ENCODE results near the gene NFAT5.
"Not testable (repeated sequence)": the region's sequence is repeated elsewhere in the genome, so short reads cannot be mapped to it uniquely, and the experiment has no call there.

Gene NFAT5

DNA sequence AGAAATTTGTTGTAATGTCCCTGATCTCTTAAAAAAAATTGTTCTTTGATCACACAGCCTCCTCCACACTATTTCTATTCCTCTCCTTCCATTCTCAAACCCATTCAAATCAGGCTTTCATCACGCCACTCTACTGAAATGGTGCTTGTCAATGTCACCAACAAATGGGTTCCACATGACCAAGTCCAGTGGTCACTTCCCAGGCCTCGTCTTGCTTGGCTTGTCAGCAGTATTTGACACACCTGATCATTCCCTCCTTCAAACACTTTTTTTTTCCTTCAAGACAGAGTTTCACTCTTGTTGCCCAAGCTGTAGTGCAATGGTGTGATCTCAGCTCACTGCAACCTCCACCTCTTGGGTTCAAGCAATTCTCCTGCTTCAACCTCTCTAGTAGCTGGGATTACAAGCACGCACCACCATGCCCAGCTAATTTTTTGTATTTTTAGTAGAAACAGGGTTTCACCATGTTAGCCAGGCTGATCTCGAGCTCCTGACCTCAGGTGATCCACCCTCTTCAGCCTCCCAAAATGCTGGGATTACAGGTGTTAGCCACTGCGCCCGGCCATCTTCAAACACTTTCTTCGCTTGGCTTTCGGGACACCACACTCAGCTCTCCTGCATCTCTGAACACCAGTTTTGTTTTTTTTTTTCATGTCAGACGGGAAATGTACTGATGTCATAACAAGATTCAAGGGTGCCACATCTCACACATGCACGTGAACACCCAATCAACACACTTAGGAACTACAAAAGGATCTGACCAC is 142.3 kb downstream of the NFAT5 start:
- DNase-seq = no peak

DNA sequence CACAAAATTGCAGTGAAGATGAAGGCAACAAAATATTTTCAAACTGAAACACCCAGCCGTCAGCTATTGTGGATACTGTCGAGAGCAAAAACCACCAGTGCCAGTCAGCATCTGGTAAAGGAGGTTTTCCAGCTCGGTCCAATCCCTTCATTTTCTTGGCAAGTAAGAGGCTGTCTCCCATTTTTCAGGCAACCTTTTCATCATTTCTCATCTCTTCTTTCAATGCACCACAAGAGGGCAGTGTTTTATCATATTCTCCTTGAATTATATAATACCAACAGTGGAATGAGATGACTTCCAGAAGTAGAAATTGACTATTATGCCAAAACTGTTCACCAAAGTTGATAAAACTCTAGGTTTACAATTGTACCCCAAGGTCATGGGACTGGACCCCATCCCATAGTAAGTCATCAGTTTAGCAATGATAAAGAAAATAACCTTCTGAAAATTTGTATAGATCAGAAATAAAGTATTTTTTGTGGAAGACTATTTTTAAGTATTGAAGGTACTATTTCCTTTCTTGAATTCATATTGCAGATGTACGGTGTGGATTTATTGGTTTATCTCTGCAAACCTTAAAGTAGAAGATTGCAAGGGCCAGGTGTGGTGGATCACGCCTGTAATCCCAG is 143.8 kb downstream of the NFAT5 start:
- DNase-seq = peak; percentile 55

- DNase-seq = no peak
Observed at GRCh38 chr16:69711115-69711740, 145.5 kb downstream of the NFAT5 start.

DNA sequence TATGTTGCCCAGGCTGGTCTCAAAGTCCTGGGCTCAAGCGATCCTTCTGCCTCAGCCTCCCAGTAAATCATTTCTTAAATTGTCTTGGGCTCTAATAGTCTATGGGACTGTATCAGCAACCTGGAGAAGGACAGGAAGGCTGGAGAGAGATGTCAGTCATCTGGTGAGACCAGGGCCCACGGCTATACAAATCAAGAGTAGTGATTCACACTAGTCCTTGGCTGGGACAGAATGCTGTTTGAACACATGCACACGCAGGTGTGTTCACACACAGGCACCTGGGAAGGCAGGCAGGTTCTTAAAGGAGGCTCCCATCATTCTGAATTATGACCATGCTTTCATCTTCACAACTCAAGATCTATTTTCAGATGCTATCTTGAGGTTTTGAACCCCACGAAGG is 146.5 kb downstream of the NFAT5 start:
- DNase-seq = no peak

GRCh38 chr16:69712914-69713581 is 147.3 kb downstream of the NFAT5 start:
- no peak for DNase-seq

DNA sequence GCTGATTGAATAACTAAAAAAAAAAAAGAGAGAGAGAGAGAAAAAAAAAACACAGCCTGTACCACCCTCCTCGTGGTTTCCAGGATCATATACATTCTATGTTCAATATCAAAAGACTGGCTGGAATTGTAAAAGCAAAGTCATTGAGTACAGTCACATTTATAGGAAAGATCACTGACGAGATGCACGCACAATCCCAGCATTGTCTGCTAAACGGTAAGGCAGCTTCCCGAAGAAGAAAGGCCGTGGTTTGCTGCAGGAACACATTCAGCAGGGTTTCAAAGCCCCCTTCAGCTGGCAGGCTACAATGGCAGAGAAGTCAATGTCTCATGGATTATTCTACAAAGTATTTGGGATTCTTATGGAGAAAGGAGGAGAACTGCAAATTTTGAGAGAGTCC is 151.3 kb downstream of the NFAT5 start:
- DNase-seq = no peak

- DNase-seq = no peak
Observed at GRCh38 chr16:69718111-69718764, 152.5 kb downstream of the NFAT5 start.

- DNase-seq = no peak
Observed at GRCh38 chr16:69720822-69721430, 155.2 kb downstream of the NFAT5 start.

DNA sequence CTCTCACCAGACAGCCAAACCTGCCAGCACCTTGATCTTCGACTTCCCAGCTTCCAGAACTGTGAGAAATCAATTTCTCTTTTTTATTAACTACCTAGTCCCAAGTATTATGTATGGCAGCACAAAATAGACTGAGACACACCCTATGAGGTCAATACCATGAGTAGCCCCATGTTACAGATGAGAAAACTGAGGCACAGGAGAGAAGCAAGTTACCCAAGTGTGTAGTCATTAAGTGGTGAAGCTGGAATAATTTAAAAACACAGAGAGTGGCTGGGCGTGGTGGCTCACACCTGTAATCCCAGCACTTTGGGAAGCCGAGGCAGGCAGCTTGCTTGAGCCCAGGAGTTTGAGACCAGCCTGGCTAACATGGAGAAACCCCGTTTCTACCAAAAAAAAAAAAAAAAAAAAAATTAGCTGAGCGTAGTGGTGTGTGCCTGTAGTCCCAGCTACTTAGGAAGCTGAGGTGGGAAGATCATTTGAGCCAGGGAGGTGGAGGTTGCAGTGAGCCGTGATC is 155.7 kb downstream of the NFAT5 start:
- DNase-seq = no peak

DNA sequence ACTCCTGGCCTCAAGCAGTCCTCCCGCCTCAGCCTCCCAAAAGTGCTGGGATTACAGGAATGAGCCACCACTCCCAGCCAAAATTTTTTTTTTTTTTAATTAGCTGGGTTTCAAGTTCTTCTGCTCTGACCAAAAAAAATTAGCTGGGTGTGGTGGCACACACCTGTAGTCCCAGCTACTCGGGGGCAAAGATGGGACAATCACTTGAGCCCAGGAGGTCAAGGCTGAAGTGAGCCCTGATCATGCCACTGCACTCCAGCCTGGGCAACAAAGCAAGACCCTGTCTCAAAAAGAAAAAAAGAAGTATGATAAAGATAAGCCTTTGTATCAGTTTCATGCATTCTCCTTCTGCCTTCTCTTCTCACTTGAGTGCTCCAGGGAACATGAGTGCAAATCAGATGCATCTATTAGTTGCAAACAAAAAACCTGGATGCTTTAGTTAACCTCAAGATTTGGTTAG is 158.7 kb downstream of the NFAT5 start:
- DNase-seq = no peak

- DNase-seq = no peak
Observed at GRCh38 chr16:69724981-69725479, 159.3 kb downstream of the NFAT5 start.

DNA sequence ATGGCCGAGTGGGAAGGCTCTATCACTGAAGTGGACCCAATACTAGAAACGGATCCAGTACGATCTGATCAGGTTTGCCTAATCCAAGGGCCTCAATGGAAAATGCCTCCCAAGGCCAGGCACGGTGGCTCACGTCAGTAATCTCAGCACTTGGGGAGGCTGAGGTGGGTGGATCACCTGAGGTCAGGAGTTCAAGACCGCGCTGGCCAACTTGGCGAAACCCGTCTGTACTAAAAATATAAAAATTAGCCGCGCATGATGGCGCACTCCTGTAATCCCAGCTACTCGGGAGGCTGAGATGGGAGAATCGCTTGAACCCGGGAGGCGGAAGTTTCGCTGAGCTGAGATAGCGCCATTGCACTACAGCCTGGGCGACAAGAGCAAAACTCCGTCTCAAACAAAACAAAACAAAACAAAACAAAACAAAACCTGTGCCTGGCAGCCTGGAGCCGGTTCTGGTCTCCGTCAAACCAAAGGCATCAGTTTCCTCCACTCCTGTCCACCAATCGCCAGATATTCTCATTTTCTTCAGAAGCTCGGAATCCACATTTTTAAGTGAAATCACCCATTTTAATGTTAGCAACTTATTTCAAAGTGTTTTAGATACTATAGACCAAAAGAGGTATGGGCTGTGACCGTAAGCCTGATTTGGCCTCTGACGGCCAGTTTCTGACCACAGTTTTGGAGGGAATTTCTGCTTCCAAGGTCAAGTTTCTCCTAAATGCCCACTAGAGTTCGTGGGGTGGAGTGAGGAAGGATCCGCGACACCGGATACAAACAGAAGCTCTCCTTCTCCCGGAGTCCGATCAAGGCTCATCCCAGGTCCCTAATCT is 159.9 kb downstream of the NFAT5 start:
- DNase-seq = no peak

GRCh38 chr16:69726313-69727060 is 160.7 kb downstream of the NFAT5 start, which contains the start of gene NQO1:
NQO1 (minus strand) TSS chr16:69726560; CDS start chr16:69726439, 121 bp downstream.
- peak; percentile 85 for DNase-seq

- no peak for DNase-seq
Observed at GRCh38 chr16:69727916-69728270, 162.1 kb downstream of the NFAT5 start.

- not testable (repeated sequence) for DNase-seq
Observed at GRCh38 chr16:69729030-69729429, 163.3 kb downstream of the NFAT5 start.

DNA sequence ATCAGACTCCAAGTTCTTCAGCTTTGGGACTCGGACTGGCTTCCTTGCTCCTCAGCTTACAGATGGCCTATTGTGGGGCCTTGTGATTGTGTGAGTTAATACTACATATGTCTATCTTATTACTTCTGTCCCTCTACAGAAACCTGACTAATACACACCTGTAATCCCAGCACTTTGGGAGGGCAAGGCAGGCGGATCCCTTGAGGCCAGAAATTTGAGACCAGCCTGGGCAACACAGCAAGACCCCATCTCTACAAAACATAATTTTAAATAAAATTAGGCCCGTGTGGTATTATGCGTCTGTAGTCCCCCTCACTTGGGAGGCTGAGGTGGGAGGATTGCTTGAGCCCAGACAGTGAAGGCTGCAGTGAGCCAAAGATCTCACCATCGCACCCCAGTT is 165.5 kb downstream of the NFAT5 start:
- not testable (repeated sequence) for DNase-seq

- no peak for DNase-seq
Observed at GRCh38 chr16:69732101-69732500, 166.3 kb downstream of the NFAT5 start.

DNA sequence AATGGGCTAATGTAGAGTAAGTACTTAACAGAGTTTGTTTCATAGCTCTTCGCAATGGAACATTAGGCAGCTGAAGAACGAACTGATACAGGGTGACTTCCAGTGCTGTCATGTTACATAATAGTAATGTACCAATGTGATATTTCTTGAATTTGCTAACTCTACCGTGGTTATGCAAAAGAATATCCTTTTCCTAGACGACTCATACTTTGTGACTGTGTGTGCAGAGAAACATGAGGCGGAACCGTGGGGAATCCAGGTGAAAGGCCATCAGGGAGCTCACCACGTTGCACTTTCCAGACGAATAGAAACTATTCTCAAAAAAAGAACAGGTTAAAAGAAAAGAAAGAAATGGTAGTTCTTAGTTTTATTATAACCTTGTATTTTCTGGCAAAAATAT is 175.8 kb downstream of the NFAT5 start:
- no peak for DNase-seq

- no peak for DNase-seq
Observed at GRCh38 chr16:69741951-69742904, 176.5 kb downstream of the NFAT5 start.

All from NCI-H1092 (cell line).